GM20000 (cell line): ENCODE results near the gene RASA2.
"Not testable (repeated sequence)": the region's sequence is repeated elsewhere in the genome, so short reads cannot be mapped to it uniquely, and the experiment has no call there.

Source experiments
- DNase-seq: peaks from one replicate; pipeline ENCODE4 v3.0.0; 2012; ENCODE audit warnings: low spot score
- TF ChIP-seq, protein P1 (sequence below): IDR thresholded peaks from 2 replicates; pipeline ENCODE4 v1.5.1; 2012; ENCODE audit warnings: mild to moderate bottlenecking, control low read depth; ENCODE audit errors: extremely low read depth, missing control alignments

Gene RASA2

DNA sequence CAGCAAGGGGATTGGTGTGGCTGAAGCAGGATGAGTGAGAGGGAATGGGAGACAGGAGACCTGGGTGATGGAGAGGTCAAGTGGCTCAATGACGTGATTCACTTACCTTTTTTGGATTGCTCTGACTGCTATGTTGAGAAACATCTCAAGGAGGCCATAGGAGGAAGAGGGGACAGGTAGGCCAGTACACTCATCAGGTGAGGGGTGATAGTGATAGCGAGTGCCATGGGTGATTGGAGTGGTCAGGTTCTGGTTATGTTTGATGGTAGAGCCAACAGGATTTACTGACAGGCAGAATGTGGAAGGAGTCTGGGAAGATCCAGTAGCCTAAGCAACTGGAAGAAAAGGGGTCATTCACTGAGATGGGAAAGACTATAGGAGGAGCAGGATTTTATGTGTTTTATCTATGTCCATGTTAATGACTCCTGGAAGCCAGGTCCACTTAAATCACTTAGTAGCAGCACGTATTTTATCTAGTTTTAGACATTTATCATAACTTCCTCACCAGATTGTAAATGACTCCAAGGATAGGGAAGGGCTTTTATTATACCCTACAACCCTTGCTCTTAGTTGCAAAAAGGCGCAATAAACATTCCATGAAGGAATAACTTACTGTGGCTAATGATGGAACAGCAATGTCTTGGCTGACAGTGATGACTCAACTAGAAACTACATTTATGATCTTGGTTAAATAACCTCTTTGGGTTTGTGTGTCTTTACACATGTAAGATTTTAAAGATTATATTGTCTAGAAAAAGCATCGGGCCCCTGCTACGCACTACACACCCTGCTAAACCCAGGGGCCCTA lies 131.5 kb downstream of the RASA2 start:
- DNase-seq, result no peak

DNA sequence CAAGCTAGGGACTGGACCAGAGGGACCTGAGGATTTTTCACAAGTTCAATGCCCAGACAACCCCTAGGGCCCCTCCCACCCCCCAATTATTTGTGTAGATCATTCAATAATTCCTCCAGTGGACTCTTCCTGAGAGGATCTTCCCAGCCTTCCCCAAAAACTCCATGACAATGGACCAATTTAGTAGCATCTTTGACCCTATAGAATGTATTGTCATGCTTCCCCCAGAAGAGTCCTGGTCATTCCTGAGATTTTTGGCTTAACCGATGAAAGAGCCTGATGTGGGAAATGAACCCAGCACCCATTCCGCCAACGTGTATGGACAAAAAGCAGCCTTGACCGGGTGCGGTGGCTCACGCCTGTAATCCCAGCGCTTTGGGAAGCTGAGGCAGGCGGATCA lies 132.1 kb downstream of the RASA2 start:
- TF ChIP-seq, protein P1, sequence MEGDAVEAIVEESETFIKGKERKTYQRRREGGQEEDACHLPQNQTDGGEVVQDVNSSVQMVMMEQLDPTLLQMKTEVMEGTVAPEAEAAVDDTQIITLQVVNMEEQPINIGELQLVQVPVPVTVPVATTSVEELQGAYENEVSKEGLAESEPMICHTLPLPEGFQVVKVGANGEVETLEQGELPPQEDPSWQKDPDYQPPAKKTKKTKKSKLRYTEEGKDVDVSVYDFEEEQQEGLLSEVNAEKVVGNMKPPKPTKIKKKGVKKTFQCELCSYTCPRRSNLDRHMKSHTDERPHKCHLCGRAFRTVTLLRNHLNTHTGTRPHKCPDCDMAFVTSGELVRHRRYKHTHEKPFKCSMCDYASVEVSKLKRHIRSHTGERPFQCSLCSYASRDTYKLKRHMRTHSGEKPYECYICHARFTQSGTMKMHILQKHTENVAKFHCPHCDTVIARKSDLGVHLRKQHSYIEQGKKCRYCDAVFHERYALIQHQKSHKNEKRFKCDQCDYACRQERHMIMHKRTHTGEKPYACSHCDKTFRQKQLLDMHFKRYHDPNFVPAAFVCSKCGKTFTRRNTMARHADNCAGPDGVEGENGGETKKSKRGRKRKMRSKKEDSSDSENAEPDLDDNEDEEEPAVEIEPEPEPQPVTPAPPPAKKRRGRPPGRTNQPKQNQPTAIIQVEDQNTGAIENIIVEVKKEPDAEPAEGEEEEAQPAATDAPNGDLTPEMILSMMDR, result no peak
- DNase-seq, result no peak

More for the DNA sequence above, 131.5 kb downstream of the RASA2 start:
- TF ChIP-seq, protein P1, result no peak

DNA sequence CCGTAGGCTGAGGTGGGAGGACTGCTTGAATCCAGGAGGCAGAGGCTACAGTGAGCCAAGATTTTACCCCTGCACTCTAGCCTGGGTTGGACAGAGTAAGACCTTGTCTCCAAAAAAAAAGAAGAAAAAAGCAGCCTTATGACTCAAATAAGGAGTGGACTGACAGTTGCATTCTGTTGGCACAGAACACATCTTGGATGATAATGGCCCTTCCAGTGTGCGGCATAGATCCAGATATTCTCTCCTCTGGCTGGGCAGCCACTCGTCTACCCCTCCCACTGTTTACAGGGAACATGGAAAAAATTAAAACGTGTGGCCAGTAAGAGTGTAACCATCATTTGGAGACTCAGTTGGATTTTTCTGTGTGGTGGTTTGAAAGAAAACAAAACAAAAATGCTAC lies 132.6 kb downstream of the RASA2 start:
- DNase-seq, result no peak
- TF ChIP-seq, protein P1, result no peak

DNA sequence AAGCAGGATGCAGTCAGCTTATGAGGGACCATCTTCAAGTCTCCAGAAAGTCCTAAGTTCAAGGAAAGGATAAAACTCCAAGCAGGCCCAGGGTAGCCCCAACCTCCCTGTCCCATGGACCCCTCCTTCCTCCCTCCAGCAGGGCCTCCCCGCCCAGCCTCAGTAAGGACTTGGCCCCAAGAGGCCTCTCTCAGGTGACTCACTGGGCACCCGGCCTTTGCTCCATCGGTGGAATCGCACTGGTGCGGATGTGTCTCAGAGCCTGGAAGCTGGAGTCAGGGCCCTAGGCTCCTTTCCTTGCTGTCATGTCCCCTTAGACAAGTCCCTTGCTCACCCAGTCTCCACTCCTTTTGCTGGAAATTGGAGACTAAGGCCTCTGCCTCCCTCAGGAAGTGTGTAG lies 136.9 kb downstream of the RASA2 start:
- DNase-seq, result no peak
- TF ChIP-seq, protein P1, result no peak

DNA sequence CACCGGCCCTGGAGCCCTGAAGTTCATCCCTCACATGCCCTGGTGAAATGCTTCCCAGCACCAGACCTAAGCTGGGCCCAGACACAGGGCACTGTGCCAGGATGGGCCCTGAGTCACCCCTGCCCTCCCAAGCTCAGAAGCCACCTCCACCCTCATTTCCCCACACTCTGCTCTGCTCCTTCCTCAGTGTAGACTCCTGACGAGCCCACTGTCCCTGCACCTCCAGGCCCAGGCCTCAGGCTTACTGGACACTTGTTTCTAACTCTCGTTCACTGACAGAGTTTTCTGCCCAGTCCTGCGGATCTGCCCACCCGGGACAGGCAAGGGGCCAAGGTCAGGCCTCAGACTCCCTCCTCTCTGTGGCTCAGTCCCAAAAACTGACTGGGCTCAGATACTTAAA lies 138.7 kb downstream of the RASA2 start:
- TF ChIP-seq, protein P1, result no peak
- DNase-seq, result no peak

DNA sequence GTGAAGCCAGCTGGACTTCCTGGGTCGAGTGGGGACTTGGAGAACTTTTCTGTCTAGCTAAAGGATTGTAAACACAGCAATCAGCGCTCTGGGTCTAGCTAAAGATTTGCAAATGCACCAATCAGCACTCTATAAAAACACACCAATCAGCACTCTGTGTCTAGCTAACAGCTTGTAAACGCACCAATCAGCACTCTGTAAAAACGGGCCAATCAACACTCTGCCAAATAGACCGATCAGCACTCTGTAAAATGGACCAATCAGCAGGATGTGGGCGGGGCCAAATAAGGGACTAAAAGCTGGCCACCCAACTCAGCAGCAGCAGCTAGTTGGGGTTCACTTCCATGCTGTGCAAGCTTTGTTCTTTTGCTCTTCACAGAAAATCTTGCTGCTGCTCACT lies 141.5 kb downstream of the RASA2 start:
- not testable (repeated sequence) for DNase-seq

DNA sequence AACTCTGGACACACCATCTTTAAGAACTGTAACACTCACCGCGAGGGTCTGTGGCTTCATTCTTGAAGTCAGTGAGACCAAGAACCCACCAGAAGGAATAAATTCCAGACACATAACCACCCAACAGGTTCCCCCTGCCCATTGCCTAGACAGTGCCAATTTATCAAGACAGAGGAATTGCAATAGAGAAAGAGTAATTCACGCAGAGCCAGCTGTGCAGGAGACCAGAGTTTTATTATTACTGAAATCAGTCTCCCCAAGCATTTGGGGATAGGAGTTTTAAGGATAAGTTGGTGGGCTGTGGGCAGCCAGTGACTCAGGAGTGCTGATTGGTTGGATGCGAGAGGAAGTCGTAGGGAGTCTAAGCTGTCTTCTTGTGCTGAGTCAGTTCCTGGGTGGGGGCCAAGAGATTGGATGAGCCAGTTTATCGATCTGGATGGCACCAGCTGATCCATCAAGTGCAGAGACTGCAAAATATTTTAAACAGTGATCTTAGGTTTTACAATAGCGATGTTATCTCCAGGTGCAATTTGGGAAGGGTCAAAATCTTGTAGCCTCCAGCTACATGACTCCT lies 142.1 kb downstream of the RASA2 start:
- not testable (repeated sequence) for DNase-seq

DNA sequence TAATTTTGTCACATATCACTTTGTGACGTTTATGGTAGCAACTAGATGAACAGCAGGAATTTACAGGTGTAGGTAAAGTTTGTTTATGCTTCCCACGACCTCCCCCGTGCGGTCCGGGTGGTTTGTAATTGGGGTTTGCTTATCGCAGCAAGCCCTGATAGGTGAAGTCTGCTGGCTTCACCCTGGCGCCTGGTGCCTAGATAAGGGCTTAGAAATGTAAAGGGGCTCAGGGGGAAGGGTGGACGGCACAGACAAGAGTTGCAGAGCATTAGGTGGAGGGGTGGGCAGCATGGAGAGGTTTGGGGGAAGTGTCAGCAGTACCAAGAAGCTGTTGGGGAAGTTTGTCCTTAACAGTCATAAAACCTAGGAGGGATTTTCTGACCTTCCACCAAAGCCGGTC lies 143.1 kb downstream of the RASA2 start:
- TF ChIP-seq, protein P1, result no peak
- DNase-seq, result no peak
